ENCODE measurements around the gene CCNI.
"Not testable (repeated sequence)": the region's sequence is repeated elsewhere in the genome, so short reads cannot be mapped to it uniquely, and the experiment has no call there.

Gene CCNI

DNA sequence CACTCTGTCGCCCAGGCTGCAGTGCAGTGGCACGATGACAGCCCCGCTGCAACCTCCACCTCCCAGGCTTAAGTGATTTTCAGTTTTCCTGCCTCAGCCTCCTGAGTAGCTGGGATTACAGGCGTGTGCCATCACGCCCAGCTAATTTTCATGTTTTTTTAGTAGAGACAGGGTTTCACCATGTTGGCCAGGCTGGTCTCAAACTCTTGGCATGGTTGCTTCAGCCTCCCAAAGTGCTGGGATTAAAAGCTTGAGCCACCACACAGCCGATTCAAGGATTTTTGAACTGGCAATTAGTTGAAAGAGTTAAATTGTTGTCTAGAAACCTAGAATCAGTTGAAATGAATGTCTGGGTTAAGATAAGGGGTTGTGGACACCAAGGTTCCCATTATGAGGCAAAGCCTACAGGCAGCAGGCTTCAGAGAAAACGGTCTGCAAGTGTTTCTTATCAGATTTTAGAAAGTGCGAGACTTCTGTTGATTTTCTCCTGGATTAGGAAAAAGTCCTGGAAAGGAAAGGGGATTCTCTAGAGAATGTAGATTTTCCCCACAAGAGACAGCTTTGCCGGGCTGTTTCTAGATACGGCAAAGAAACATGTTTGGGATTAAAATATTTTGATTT lies 8.3 kb upstream of the CCNI start:
- no peak for FAIRE-seq
- DNase-seq (ENCODE audit: extremely low spot score, insufficient read length, low read depth), result no peak

GRCh38 chr4:77082886-77083608 lies 7.3 kb upstream of the CCNI start:
- no peak for FAIRE-seq
- DNase-seq (ENCODE audit: extremely low spot score, insufficient read length, low read depth), result no peak

DNA sequence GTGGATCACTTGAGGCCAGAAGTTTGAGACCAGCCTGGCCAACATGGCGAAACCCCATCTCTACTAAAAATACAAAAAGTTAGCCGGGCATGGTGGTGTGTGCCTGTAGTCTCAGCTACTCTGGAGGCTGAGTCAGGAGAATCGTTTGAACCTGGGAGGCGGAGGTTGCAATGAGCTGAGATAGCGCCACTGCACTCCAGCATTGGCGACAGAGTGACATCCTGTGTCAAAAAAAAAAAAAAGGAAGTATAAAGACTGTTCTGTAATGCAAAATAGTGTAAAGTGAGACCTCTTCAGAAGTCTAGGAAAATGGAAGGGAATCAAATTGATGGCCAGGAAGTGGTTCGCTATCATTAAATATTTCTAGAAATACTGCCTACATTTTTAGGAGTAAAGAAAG lies 5.0 kb upstream of the CCNI start:
- FAIRE-seq, result not testable (repeated sequence)

GRCh38 chr4:77079281-77079680 lies 3.5 kb upstream of the CCNI start:
- FAIRE-seq, result no peak
- no peak for DNase-seq (ENCODE audit: extremely low spot score, insufficient read length, low read depth)

More for the DNA sequence above, 5.0 kb upstream of the CCNI start:
- not testable (repeated sequence) for DNase-seq (ENCODE audit: extremely low spot score, insufficient read length, low read depth)

GRCh38 chr4:77078401-77078800 lies 2.6 kb upstream of the CCNI start:
- no peak for FAIRE-seq
- DNase-seq (ENCODE audit: extremely low spot score, insufficient read length, low read depth), result no peak

GRCh38 chr4:77076889-77077635 lies 1.3 kb upstream of the CCNI start:
- FAIRE-seq (no peak), DNase-seq (ENCODE audit: extremely low spot score, insufficient read length, low read depth) (no peak)

- DNase-seq (ENCODE audit: extremely low spot score, insufficient read length, low read depth) (peak; percentile 50), FAIRE-seq (no peak)
These were observed 571 bp downstream of the CCNI start for GRCh38 chr4:77074981-77075855.

GRCh38 chr4:77074381-77074831 lies 1.4 kb downstream of the CCNI start:
- no peak for DNase-seq (ENCODE audit: extremely low spot score, insufficient read length, low read depth)
- peak; percentile 35 for FAIRE-seq

GRCh38 chr4:77073981-77074380 lies 1.8 kb downstream of the CCNI start:
- DNase-seq (ENCODE audit: extremely low spot score, insufficient read length, low read depth), result no peak
- peak; percentile 15 for FAIRE-seq

GRCh38 chr4:77073106-77073809 lies 2.5 kb downstream of the CCNI start:
- DNase-seq (ENCODE audit: extremely low spot score, insufficient read length, low read depth) (no peak), FAIRE-seq (peak; percentile 21)

DNA sequence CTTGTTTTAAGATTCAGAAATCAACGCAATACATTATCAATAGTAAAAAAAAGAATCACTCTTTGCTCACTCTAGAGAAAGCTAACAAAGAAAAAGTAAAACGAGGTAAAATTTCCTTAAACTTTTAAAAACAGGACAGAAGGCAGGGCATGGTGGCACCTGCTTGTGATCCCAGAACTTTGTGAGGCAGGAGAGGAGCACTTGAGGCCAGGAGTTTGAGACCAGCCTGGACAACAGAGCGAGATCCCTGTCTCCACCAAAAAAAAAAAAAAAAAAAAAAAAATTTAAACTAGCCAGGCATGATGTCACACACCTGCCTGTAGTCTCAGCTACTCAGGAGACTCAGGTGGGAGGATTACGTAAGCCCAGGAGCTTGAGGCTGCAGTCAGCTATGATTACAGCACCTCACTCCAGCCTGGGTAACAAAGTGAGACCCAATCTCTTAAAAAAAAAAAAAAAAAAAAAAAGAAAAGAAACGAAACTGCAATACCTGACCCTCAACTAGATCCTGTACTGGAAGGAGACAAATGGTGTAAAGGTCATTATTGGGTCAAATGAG lies 3.5 kb downstream of the CCNI start:
- DNase-seq (ENCODE audit: extremely low spot score, insufficient read length, low read depth) (no peak), FAIRE-seq (no peak)

DNA sequence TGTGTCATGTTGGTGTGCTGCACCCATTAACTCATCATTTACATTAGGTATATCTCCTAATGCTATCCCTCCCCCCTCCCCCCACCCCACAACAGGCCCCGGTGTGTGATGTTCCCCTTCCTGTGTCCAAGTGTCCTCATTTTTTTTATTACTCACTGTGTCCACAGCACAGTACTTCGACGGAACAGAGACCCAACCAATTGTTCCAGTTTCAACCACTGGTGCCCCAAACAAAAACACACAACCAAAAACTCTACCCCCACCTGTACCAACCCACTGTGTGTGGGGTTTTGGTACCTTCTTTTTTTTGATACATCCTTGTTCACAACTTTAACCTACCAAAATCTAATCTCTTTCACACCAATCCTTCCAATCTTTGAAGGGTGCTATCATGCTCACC lies 6.3 kb downstream of the CCNI start:
- DNase-seq (ENCODE audit: extremely low spot score, insufficient read length, low read depth); FAIRE-seq: not testable (repeated sequence)

DNA sequence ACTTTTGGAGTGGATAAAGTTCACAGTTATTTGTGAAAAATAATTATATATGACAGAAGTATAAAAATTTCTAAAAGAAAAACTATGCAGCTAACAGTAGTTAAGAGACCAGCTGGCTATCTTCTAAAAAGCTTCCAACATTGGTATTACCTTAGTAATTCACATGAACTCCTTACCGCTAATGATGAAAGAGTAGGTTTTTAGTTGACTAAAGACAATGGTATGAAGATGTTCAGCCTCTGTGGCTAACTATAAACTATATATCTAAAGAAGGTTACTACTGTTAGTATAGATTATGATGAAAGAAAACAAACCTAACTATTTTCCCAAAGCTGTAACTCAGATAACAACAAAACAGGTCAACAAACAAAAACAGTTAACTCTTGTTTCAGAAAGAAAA lies 10.4 kb downstream of the CCNI start:
- DNase-seq (ENCODE audit: extremely low spot score, insufficient read length, low read depth), result no peak
- FAIRE-seq, result no peak

DNA sequence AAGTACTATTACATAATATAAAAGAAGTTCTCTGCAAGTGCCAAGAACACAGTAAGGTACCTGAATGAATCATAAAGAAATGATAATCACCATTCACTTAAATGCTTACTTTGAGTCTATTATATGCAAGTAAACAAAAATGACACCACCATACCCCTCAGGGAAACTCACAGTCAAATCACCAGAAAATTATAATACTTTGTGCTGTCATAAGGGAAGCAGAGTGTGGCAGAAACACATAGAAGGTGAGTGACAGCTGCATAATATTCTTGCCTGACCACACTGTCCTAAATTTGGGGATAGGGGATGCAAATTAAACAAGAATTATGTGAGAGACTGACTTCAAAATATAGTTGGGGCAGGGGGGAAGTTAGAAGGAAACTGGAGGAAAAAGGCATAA lies 12.9 kb downstream of the CCNI start:
- FAIRE-seq (no peak), DNase-seq (ENCODE audit: extremely low spot score, insufficient read length, low read depth) (no peak)

DNA sequence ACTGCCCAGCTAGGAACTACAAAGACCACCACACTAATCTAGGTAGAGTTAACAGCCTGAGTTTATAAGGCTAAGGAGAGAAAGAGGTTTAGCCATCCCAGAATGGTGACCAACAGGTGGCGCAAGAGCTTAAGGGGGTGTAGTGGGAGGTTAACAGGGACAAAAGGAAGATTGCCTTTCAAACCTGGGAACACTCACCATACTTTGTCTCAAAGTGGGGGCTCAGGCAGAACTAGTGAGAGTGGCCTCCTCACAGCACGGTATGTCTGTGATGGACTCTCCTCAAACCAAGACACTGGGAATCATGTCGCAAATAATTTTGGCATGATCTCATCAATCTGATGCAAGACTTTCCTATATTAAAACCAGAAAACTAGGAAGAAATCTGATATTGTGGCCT lies 23.4 kb downstream of the CCNI start:
- FAIRE-seq (no peak), DNase-seq (ENCODE audit: extremely low spot score, insufficient read length, low read depth) (no peak)

DNA sequence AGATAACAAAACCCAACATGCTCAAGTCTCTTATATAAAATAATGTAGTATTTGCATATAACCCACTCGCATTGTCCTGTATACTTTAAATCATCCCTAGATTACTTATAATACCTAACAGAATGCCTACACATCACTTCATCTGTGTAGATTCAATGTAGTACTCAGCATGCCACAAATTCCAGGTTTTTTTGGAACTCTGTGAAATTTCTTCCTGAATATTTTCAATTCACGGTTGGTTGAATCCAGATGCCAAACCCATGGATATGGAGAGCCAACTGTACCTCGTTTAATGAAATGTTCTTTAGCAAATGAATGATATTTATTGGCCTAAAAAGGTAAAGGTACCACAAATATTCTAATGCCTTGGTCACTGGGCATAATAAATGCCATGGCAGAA lies 24.8 kb downstream of the CCNI start:
- no peak for FAIRE-seq
- DNase-seq (ENCODE audit: extremely low spot score, insufficient read length, low read depth), result no peak

DNA sequence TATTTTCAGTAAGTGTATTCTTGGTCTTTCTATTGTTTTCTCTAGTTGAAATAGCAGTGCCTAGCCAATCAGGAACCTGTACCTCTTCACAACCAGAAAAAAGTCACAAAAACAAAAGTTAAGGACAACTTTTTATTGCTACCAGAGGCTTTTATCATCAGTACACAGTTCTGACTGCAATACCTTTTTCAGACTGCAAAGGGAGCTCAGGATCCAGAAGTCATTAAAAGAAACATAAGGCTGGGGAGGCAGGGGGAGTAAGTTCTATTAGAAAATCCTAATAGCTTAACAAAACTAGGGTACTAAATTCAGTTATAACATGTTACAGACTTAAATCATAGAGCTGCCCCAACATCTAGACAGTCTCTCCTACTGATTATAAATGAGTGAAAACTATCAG lies 28.8 kb downstream of the CCNI start:
- DNase-seq (ENCODE audit: extremely low spot score, insufficient read length, low read depth) (no peak), FAIRE-seq (no peak)

DNA sequence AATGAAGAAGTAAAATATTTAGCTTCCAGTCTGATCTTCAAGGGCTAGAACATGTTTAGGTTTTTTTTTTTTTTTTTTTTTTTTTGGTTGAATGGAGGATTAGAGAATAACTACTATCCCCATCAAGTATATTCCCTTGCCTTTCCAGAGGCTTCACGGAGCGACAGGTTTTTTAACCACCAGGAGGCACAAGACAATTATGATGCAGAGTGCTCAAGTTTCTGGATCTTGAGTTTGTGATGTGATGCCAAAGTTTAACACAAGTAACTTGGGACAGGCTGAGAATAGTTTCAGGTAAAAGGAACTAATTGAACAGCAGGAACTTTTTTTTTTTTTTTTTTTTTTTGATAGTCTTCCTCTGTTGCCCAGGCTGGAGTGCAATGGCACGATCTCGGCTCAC lies 30.3 kb downstream of the CCNI start:
- DNase-seq (ENCODE audit: extremely low spot score, insufficient read length, low read depth) (no peak), FAIRE-seq (no peak)

- FAIRE-seq (no peak), DNase-seq (ENCODE audit: extremely low spot score, insufficient read length, low read depth) (no peak)
These were observed 31.2 kb downstream of the CCNI start for GRCh38 chr4:77044461-77045150.
